BLaER1 treated with 17β-estradiol and CSF1 and Interleukin-3, amounts not matched to agents 10 nM and 100 nM (cell line): ENCODE data around the gene PARD3.

ENCODE experiments used
- H3K27ac ChIP-seq, 11 experiments: shearing (Covaris generic); formaldehyde crosslinking; 2 replicates each; pipeline ENCODE4 v1.8.1; 2022
- H3K27me3 ChIP-seq, 11 experiments: shearing (Covaris generic); formaldehyde crosslinking; 2 replicates each; pipeline ENCODE4 v1.8.1; 2022
- H3K36me3 ChIP-seq, 11 experiments: shearing (Covaris generic); formaldehyde crosslinking; 2 replicates each; pipeline ENCODE4 v1.8.1; 2022
- H3K4me1 ChIP-seq, 10 experiments: shearing (Covaris generic); formaldehyde crosslinking; 2 replicates each; pipeline ENCODE4 v1.8.1; 2022
- H3K4me2 ChIP-seq, 11 experiments: shearing (Covaris generic); formaldehyde crosslinking; 2 replicates each; pipeline ENCODE4 v1.8.1; 2022
- H3K4me3 ChIP-seq, 10 experiments: shearing (Covaris generic); formaldehyde crosslinking; 2 replicates each; pipeline ENCODE4 v1.8.1; 2022
- H3K9ac ChIP-seq, 11 experiments: shearing (Covaris generic); formaldehyde crosslinking; 2 replicates each; pipeline ENCODE4 v1.8.1; 2022
- H3K9me3 ChIP-seq, 11 experiments: shearing (Covaris generic); formaldehyde crosslinking; replicated peaks in 1 of 11; 2 replicates each; pipeline ENCODE4 v1.8.1; 2022
- H4K20me1 ChIP-seq, 11 experiments: shearing (Covaris generic); formaldehyde crosslinking; 2 replicates each; pipeline ENCODE4 v1.8.1; 2022
- Cebpa-rat ChIP-seq, 11 experiments: shearing (Covaris generic); IDR thresholded peaks; 2 replicates each; pipeline ENCODE4 v1.8.1; 2022

Gene PARD3

GRCh38 chr10:34112171-34112782 is 702.8 kb downstream of the PARD3 start:
- peaks cover 0 to 7% (median 0%) of the 10 kb centered on the region in 10 experiments; a peak in 1 of 20 replicates for H3K4me1 ChIP-seq
- no peak overlapping the region for H3K9ac ChIP-seq
- H3K9me3 ChIP-seq, result no peaks in the 10 kb centered on the region; a peak in 1 of 22 replicates
- H3K4me2 ChIP-seq, result no peak overlapping the region
- peaks cover 0 to 13% (median 10%) of the 10 kb centered on the region in 11 experiments; a peak in 9 of 22 replicates for H3K36me3 ChIP-seq
- TF ChIP-seq Cebpa-rat (IDR thresholded peaks at IDR 0.05), result no peak
- H3K4me3 ChIP-seq, result no peak overlapping the region
- H4K20me1 ChIP-seq, result no peaks in the 10 kb centered on the region
- no peaks in the 10 kb centered on the region for H3K27me3 ChIP-seq
- H3K27ac ChIP-seq, result no peak overlapping the region

DNA sequence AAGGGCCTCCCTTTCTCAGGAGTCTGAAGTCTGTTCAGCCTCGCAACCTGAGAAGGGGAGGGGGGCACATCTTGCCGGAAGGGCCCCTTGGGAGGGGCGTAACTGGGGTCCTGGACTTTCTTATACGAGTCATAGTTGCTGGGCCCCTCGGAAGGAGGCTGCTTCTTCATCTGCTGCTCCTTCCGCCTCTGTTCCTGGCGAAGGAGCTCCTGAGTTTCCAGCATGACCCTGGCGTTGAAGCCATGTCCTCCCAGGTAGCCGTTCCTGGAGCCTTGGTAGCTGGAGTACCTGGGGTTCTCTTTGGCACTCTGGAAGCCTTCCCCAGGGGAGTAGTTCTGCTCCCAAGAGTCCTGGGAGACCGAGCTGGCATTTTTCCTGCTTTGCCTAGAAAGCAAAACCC is 703.9 kb downstream of the PARD3 start:
- H3K4me3 ChIP-seq, result no peak overlapping the region
- no peak overlapping the region for H3K4me2 ChIP-seq
- H3K4me1 ChIP-seq, result peaks cover 0 to 8% (median 0%) of the 10 kb centered on the region in 10 experiments; a peak in 2 of 20 replicates
- no peak overlapping the region for H3K27ac ChIP-seq
- no peak for TF ChIP-seq Cebpa-rat (IDR thresholded peaks at IDR 0.05)
- peaks cover 0 to 13% (median 10%) of the 10 kb centered on the region in 11 experiments; a peak in 9 of 22 replicates for H3K36me3 ChIP-seq
- H3K9me3 ChIP-seq, result no peaks in the 10 kb centered on the region; a peak in 1 of 22 replicates
- H3K9ac ChIP-seq, result no peak overlapping the region
- H4K20me1 ChIP-seq, result no peaks in the 10 kb centered on the region
- no peaks in the 10 kb centered on the region for H3K27me3 ChIP-seq

DNA sequence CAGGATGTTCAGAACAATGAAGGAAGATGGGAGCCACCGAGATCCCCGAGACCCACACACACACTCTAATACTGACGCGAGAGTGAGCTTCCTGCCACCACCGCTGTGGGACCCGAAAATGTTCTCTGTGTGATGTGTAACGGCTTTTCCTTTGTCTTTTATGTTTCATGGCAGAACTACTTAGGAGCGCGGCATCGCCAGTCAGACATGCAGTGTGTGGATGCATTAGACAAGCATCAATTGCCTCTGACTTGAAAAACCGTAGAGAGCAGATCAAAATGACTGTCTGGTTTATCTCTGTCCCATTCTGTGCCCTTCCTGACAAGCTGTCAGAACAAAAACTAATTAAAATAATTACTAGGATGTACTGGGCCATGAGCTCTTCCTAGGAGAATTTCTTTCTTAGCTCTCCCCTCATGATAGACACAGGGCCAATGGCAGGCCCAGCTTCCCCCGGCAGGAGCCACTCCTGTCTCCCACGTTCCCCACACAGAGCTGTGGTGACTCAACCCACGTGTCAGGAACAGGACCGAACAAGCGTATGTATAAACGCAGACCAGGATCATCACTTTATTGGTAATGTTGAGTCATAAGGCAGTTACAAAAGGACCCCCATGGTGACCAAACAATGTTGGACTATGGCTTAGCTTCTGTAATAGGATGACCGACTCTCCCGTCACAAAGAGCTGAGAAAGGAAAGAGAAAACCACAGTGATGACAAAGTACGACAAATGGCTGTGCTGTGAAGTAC is 705.0 kb downstream of the PARD3 start:
- Histone ChIP-seq H3K4me3 (no peak overlapping the region), H3K4me2 (peak overlapping the region in 2 of 11 experiments; percentile 9 to 24; a peak in 1 of 22 replicates)

GRCh38 chr10:34109495-34109894 is 705.6 kb downstream of the PARD3 start:
- no peak overlapping the region for H3K4me3 ChIP-seq
- H3K4me1 ChIP-seq, result peaks cover 9 to 24% (median 14%) of the 10 kb centered on the region in 10 experiments
- H3K4me2 ChIP-seq, result no peak overlapping the region
- no peaks in the 10 kb centered on the region for H4K20me1 ChIP-seq
- TF ChIP-seq Cebpa-rat (IDR thresholded peaks at IDR 0.05), result no peak
- peaks cover 0 to 13% (median 10%) of the 10 kb centered on the region in 11 experiments; a peak in 9 of 22 replicates for H3K36me3 ChIP-seq
- no peaks in the 10 kb centered on the region for H3K27me3 ChIP-seq
- no peaks in the 10 kb centered on the region; a peak in 1 of 22 replicates for H3K9me3 ChIP-seq
- H3K9ac ChIP-seq, result no peak overlapping the region
- no peak overlapping the region for H3K27ac ChIP-seq

More for the DNA sequence above, 705.0 kb downstream of the PARD3 start:
- peaks cover 0 to 13% (median 10%) of the 10 kb centered on the region in 11 experiments; a peak in 9 of 22 replicates for H3K36me3 ChIP-seq
- TF ChIP-seq Cebpa-rat (IDR thresholded peaks at IDR 0.05), result no peak
- no peaks in the 10 kb centered on the region for H4K20me1 ChIP-seq
- H3K27me3 ChIP-seq, result no peaks in the 10 kb centered on the region
- H3K27ac ChIP-seq, result no peak overlapping the region
- H3K9ac ChIP-seq, result no peak overlapping the region
- peaks cover 3 to 18% (median 8%) of the 10 kb centered on the region in 10 experiments for H3K4me1 ChIP-seq
- H3K9me3 ChIP-seq, result no peaks in the 10 kb centered on the region; a peak in 1 of 22 replicates

GRCh38 chr10:34107626-34108516 is 707.2 kb downstream of the PARD3 start:
- H3K36me3 ChIP-seq, result peaks cover 0 to 13% (median 10%) of the 10 kb centered on the region in 11 experiments; a peak in 9 of 22 replicates
- no peaks in the 10 kb centered on the region; a peak in 1 of 22 replicates for H3K9me3 ChIP-seq
- TF ChIP-seq Cebpa-rat (IDR thresholded peaks at IDR 0.05), result no peak
- peaks cover 9 to 28% (median 17%) of the 10 kb centered on the region in 10 experiments for H3K4me1 ChIP-seq
- H3K9ac ChIP-seq, result no peak overlapping the region
- no peaks in the 10 kb centered on the region for H3K27me3 ChIP-seq
- no peaks in the 10 kb centered on the region for H4K20me1 ChIP-seq
- H3K4me3 ChIP-seq, result no peak overlapping the region
- H3K27ac ChIP-seq, result no peak overlapping the region
- no peak overlapping the region for H3K4me2 ChIP-seq

DNA sequence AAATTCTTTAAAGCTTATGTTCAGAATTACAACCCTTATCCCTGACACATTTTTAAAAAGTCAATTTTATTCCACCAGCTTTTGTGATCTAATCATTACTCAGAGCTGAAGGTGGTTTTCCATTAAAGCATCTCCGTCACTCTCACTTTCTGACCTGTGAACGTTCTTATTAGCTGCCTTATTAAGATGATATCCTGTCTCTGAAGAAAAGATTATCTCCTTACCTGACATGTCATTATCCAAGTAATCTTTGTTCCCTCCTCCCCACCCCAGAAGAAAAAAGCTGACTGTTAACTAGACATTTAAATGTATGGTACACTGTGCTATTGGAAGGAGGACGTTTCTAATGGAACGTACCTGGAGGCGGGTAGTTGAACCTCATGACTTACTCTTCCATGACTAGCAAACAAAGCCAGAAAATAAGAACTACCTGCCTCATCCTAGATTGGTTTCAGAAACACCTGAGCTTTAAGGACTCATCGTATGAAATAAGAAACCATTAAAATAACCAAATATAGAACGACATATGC is 708.7 kb downstream of the PARD3 start:
- Histone ChIP-seq H3K9me3 (peaks cover 0 to 4% (median 0%) of the 10 kb centered on the region in 11 experiments; a peak in 4 of 22 replicates), H3K9ac (no peak overlapping the region), H3K36me3 (peaks cover 0 to 12% (median 9%) of the 10 kb centered on the region in 11 experiments; a peak in 9 of 22 replicates), H3K4me1 (peaks cover 9 to 28% (median 17%) of the 10 kb centered on the region in 10 experiments), H4K20me1 (no peaks in the 10 kb centered on the region), H3K4me2 (peak overlapping the region in 3 of 11 experiments; percentile 67 to 82 (median 78); a peak in 3 of 22 replicates), H3K27ac (no peak overlapping the region), H3K4me3 (no peak overlapping the region), H3K27me3 (no peaks in the 10 kb centered on the region)
- no peak for TF ChIP-seq Cebpa-rat (IDR thresholded peaks at IDR 0.05)

GRCh38 chr10:34104829-34105572 is 710.1 kb downstream of the PARD3 start:
- H4K20me1 ChIP-seq, result no peaks in the 10 kb centered on the region
- peaks cover 5 to 17% (median 14%) of the 10 kb centered on the region in 11 experiments; a peak in 21 of 22 replicates for H3K9me3 ChIP-seq
- peak overlapping the region in 3 of 11 experiments; percentile 1 to 30 (median 9); a peak in 3 of 22 replicates for H3K9ac ChIP-seq
- peaks cover 9 to 24% (median 17%) of the 10 kb centered on the region in 10 experiments for H3K4me1 ChIP-seq
- TF ChIP-seq Cebpa-rat (IDR thresholded peaks at IDR 0.05), result no peak
- H3K4me3 ChIP-seq, result peak overlapping the region in 1 of 10 experiments; percentile 29; a peak in 1 of 20 replicates
- H3K27ac ChIP-seq, result peak overlapping the region in 2 of 11 experiments; percentile 7 to 23; a peak in 4 of 22 replicates
- H3K4me2 ChIP-seq, result peak overlapping the region; percentile 46 to 82 (median 67)
- H3K27me3 ChIP-seq, result no peaks in the 10 kb centered on the region
- H3K36me3 ChIP-seq, result no peaks in the 10 kb centered on the region
